Stimulated activated CD4-positive, alpha-beta T cell treated with anti-CD3 and anti-CD28 coated beads, Interleukin-15, amount 100 ng/mL, for 24 hours (primary cell): ENCODE results near the gene BMP10.

ENCODE experiments used
- DNase-seq: peaks from one replicate; pipeline ENCODE4 v3.0.0-alpha.2; 2020

Gene BMP10

GRCh38 chr2:68889500-68889899 lies 18.3 kb upstream of the BMP10 start:
- DNase-seq, result no peak

- DNase-seq, result no peak
Measured at GRCh38 chr2:68889021-68889420, 17.8 kb upstream of the BMP10 start.

- no peak for DNase-seq
Measured at GRCh38 chr2:68888038-68888704, 17.0 kb upstream of the BMP10 start.

- no peak for DNase-seq
Measured at GRCh38 chr2:68885811-68886075, 14.5 kb upstream of the BMP10 start.

GRCh38 chr2:68885074-68885810 lies 14.0 kb upstream of the BMP10 start:
- DNase-seq, result no peak

GRCh38 chr2:68880213-68880612 lies 9.0 kb upstream of the BMP10 start:
- no peak for DNase-seq

GRCh38 chr2:68879296-68879695 lies 8.1 kb upstream of the BMP10 start:
- DNase-seq, result no peak

GRCh38 chr2:68878753-68879152 lies 7.6 kb upstream of the BMP10 start:
- no peak for DNase-seq

GRCh38 chr2:68878071-68878711 lies 7.0 kb upstream of the BMP10 start:
- no peak for DNase-seq

- no peak for DNase-seq
Measured at GRCh38 chr2:68877079-68877772, 6.0 kb upstream of the BMP10 start.

GRCh38 chr2:68870215-68870614 lies 982 bp downstream of the BMP10 start:
- no peak for DNase-seq

GRCh38 chr2:68865108-68865507 lies 6.1 kb downstream of the BMP10 start:
- no peak for DNase-seq

- DNase-seq, result no peak
Measured at GRCh38 chr2:68863996-68864395, 7.2 kb downstream of the BMP10 start.

- no peak for DNase-seq
Measured at GRCh38 chr2:68862889-68863288, 8.3 kb downstream of the BMP10 start.

- no peak for DNase-seq
Measured at GRCh38 chr2:68861330-68861729, 9.9 kb downstream of the BMP10 start.

GRCh38 chr2:68860111-68860510 lies 11.1 kb downstream of the BMP10 start:
- DNase-seq, result no peak

GRCh38 chr2:68857855-68858456 lies 13.2 kb downstream of the BMP10 start:
- no peak for DNase-seq

- no peak for DNase-seq
Measured at GRCh38 chr2:68857202-68857845, 13.9 kb downstream of the BMP10 start.

- DNase-seq, result no peak
Measured at GRCh38 chr2:68855550-68855949, 15.6 kb downstream of the BMP10 start.

GRCh38 chr2:68854476-68854875 lies 16.7 kb downstream of the BMP10 start:
- no peak for DNase-seq

- DNase-seq, result no peak
Measured at GRCh38 chr2:68853915-68854314, 17.3 kb downstream of the BMP10 start.

GRCh38 chr2:68853035-68853434 lies 18.2 kb downstream of the BMP10 start:
- DNase-seq, result no peak

- DNase-seq, result no peak
Measured at GRCh38 chr2:68850524-68850923, 20.7 kb downstream of the BMP10 start.
